Keratinocyte (primary cell): Measurements from ENCODE around the gene PIM3. TPM values are rescaled to one million over a fixed set of nuclear protein-coding genes. Genes with fewer than 3 reads are reported as not detected.

Source experiments
- DNase-seq: peaks from one replicate; pipeline ENCODE4 v3.0.0-alpha.2; 2011; ENCODE audit warnings: low read depth, missing footprints, low spot score
- FAIRE-seq: peaks from 2 replicates; lab custom pipeline; 2011; peaks lifted over from hg19 to GRCh38; lab: Jason Lieb, UNC
- H2AFZ ChIP-seq: 2 replicates; pipeline ENCODE4 v1.6.0; 2012; ENCODE audit warnings: low read length, control low read depth, inconsistent platforms; ENCODE audit not compliant: control insufficient read depth
- H3K27ac ChIP-seq: 2 replicates; pipeline ENCODE4 v1.5.1; 2011; ENCODE audit warnings: low read length; ENCODE audit not compliant: control insufficient read depth, insufficient read depth
- H3K27me3 ChIP-seq: 3 replicates; pipeline ENCODE4 v1.6.0; 2011; ENCODE audit warnings: low read length; ENCODE audit not compliant: control insufficient read depth, insufficient read depth; ENCODE audit errors: extremely low read depth
- H3K36me3 ChIP-seq, 2 experiments: 2 replicates in 1 of 2; 3 replicates in 1 of 2; pipeline ENCODE4 v1.5.1; 2011; ENCODE audit warnings: low read length in 2 of 2, mild to moderate bottlenecking in 1 of 2; ENCODE audit not compliant: control insufficient read depth in 2 of 2, insufficient read depth in 2 of 2; ENCODE audit errors: extremely low read depth in 1 of 2
- H3K4me1 ChIP-seq: 3 replicates; pipeline ENCODE4 v1.5.1; 2011; ENCODE audit warnings: low read length; ENCODE audit not compliant: control insufficient read depth, insufficient read depth; ENCODE audit errors: extremely low read depth
- H3K4me2 ChIP-seq: 3 replicates; pipeline ENCODE4 v1.6.0; 2011; ENCODE audit warnings: low read depth, low read length; ENCODE audit not compliant: control insufficient read depth, insufficient read depth; ENCODE audit errors: extremely low read depth
- H3K4me3 ChIP-seq, 3 experiments: fragments of 200-600 bp in 1 of 3; sonication (generic) in 1 of 3; 2 replicates in 2 of 3; 3 replicates in 1 of 3; pipeline ENCODE4 v1.5.1; 2011 to 2016; ENCODE audit warnings: low read length in 3 of 3, mild to moderate bottlenecking in 3 of 3, control low read depth in 2 of 3, inconsistent platforms in 1 of 3, low read depth in 1 of 3, mixed read lengths in 1 of 3, mixed run types in 1 of 3, moderate library complexity in 1 of 3; ENCODE audit not compliant: control insufficient read depth in 2 of 3, insufficient read depth in 2 of 3; ENCODE audit errors: extremely low read depth in 1 of 3
- H3K79me2 ChIP-seq: 2 replicates; pipeline ENCODE4 v1.6.0; 2012; ENCODE audit warnings: low read length; ENCODE audit not compliant: control insufficient read depth, insufficient read depth
- H3K9ac ChIP-seq: 3 replicates; pipeline ENCODE4 v1.6.0; 2011; ENCODE audit warnings: low read length; ENCODE audit not compliant: control insufficient read depth, insufficient read depth; ENCODE audit errors: extremely low read depth
- H3K9me1 ChIP-seq: 3 replicates; pipeline ENCODE4 v1.6.0; 2011; ENCODE audit warnings: low read length; ENCODE audit not compliant: control insufficient read depth, insufficient read depth; ENCODE audit errors: extremely low read depth
- H3K9me3 ChIP-seq: 2 replicates; pipeline ENCODE4 v1.5.1; 2012; ENCODE audit warnings: low read depth, low read length; ENCODE audit not compliant: control insufficient read depth
- H4K20me1 ChIP-seq: 3 replicates; pipeline ENCODE4 v1.6.0; 2011; ENCODE audit warnings: low read length; ENCODE audit not compliant: control insufficient read depth, insufficient read depth; ENCODE audit errors: extremely low read depth
- EZH2 ChIP-seq: IDR thresholded peaks from one replicate; pipeline ENCODE4 v1.6.1; 2012; ENCODE audit warnings: inconsistent platforms, mild to moderate bottlenecking, low read length, moderate library complexity
- dilution Hi-C: fragments of 300-500 bp; cut with MboI; formaldehyde crosslinking; loops from one replicate; pipeline ENCODE4 v1.7.0; 2020; ENCODE audit warnings: low sequenced_read_pairs; ENCODE audit not compliant: extremely low pct_ligation_motif_present
- polyA plus RNA-seq, 5 experiments: library from polyadenylated mRNA; depleted of rRNA in 3 of 5; stranded (reverse) in 3 of 5; stranded (forward) in 1 of 5; unstranded in 1 of 5; fragments of >200 nt; gene quantifications; 1 replicate in 1 of 5; 2 replicates in 3 of 5; 3 replicates in 1 of 5; pipeline versions ENCODE4 v1.2.1 to v1.2.3, GENCODE V29; 2011 to 2012; ENCODE audit warnings: missing spikeins in 2 of 5, low read depth in 1 of 5, low replicate concordance in 1 of 5
- TF ChIP-seq, protein P1 (sequence below), 3 experiments: IDR thresholded peaks in 1 of 3; conservative IDR thresholded peaks in 1 of 3; optimal IDR thresholded peaks in 1 of 3; 2 replicates in 2 of 3; 3 replicates in 1 of 3; pipeline versions ENCODE3 to v1.5.1; 2011; ENCODE audit warnings: low read length in 3 of 3, mild to moderate bottlenecking in 3 of 3, moderate library complexity in 2 of 3, control low read depth in 1 of 3, inconsistent platforms in 1 of 3; ENCODE audit not compliant: insufficient read depth in 2 of 3; ENCODE audit errors: extremely low read depth in 1 of 3

Gene PIM3
- polyA plus RNA-seq, 1 donor (not counting 4 experiments of a cell fraction or from before 2014, with no cell fraction given): 3.4 TPM

DNA sequence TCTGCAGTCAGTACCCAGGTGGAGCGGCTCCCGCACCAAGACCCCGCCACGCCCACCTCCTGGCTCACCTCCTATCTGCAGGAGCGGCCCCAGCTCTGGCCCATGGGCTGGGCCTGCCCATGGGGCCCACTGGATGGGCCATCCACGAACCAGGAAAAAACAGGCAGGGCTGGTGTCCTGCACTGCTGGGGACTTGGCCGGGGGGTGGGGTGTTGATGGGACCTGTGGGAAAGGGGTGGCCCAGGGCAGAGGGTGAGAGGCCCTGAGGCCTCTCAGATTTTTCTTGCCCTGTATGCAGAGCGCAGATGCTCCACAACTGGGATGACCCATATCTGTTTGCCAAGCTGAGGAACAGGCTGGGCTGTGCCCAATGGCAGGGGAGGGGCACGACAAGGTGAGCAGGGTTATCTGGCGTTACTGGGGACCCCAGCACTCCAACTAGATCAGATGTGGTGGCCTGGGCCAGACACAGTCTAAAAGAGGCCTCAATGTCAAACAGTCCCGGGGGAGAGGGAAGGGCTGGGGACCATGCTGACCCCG lies 2.7 kb upstream of the PIM3 start:
- Histone ChIP-seq H3K4me1 (peaks cover 14% of the 10 kb centered on the region), H3K9me3 (no peaks in the 10 kb centered on the region), H3K79me2 (peaks cover 15% of the 10 kb centered on the region), H3K27ac (no peak overlapping the region), H2AFZ (no peak overlapping the region), H3K36me3 (peaks cover 3% of the 10 kb centered on the region in 2 experiments), H3K9me1 (no peaks in the 10 kb centered on the region), H3K9ac (no peak overlapping the region), H3K4me3 (no peak overlapping the region), H4K20me1 (peaks cover under 1% of the 10 kb centered on the region), H3K4me2 (no peak overlapping the region), H3K27me3 (no peaks in the 10 kb centered on the region)
- TF ChIP-seq, protein P1, sequence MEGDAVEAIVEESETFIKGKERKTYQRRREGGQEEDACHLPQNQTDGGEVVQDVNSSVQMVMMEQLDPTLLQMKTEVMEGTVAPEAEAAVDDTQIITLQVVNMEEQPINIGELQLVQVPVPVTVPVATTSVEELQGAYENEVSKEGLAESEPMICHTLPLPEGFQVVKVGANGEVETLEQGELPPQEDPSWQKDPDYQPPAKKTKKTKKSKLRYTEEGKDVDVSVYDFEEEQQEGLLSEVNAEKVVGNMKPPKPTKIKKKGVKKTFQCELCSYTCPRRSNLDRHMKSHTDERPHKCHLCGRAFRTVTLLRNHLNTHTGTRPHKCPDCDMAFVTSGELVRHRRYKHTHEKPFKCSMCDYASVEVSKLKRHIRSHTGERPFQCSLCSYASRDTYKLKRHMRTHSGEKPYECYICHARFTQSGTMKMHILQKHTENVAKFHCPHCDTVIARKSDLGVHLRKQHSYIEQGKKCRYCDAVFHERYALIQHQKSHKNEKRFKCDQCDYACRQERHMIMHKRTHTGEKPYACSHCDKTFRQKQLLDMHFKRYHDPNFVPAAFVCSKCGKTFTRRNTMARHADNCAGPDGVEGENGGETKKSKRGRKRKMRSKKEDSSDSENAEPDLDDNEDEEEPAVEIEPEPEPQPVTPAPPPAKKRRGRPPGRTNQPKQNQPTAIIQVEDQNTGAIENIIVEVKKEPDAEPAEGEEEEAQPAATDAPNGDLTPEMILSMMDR (optimal IDR thresholded peaks at IDR 0.05 in 1 of 3, IDR thresholded peaks at IDR 0.05 in 1 of 3, conservative IDR thresholded peaks at IDR 0.05 in 1 of 3; ENCODE audit: extremely low read depth in 1 of 3, insufficient read depth in 2 of 3, low read length in 3 of 3): no peak
- TF ChIP-seq EZH2: no peak
- dilution Hi-C loops: no loop called here
- no peak for DNase-seq
- FAIRE-seq: no peak

- Histone ChIP-seq H3K36me3 (peaks cover 7 to 8% of the 10 kb centered on the region in 2 experiments), H3K27me3 (no peaks in the 10 kb centered on the region), H3K79me2 (peaks cover 20% of the 10 kb centered on the region), H3K4me1 (peaks cover 18% of the 10 kb centered on the region), H2AFZ (no peak overlapping the region), H3K4me2 (no peak overlapping the region), H3K4me3 (no peak overlapping the region), H3K27ac (no peak overlapping the region), H3K9me1 (no peaks in the 10 kb centered on the region), H3K9me3 (no peaks in the 10 kb centered on the region), H4K20me1 (peaks cover 3% of the 10 kb centered on the region), H3K9ac (no peak overlapping the region)
- TF ChIP-seq, protein P1 (optimal IDR thresholded peaks at IDR 0.05 in 1 of 3, IDR thresholded peaks at IDR 0.05 in 1 of 3, conservative IDR thresholded peaks at IDR 0.05 in 1 of 3; ENCODE audit: extremely low read depth in 1 of 3, insufficient read depth in 2 of 3, low read length in 3 of 3): no peak
- no peak for TF ChIP-seq EZH2
- no peak for DNase-seq
- dilution Hi-C loops: no loop called here
- no peak for FAIRE-seq
Measured at GRCh38 chr22:49958366-49958921, 2.1 kb upstream of the PIM3 start.
